Measurements from ENCODE around the gene EGFR.

GRCh38 chr7:55212176-55212575 lies 193.4 kb downstream of the EGFR start:
- no peak for TF ChIP-seq CTCF (IDR thresholded peaks at IDR 0.05; ENCODE audit: borderline replicate concordance, extremely low read depth, low read length, poor library complexity, severe bottlenecking)
- no peak for TF ChIP-seq EZH2 (IDR thresholded peaks at IDR 0.05; ENCODE audit: borderline replicate concordance, low read depth, low read length, severe bottlenecking)
